HEK293 (cell line): ENCODE results near the gene MKI67.

Experiments used
- CTCF ChIA-PET: fragments of 350-600 bp; formaldehyde crosslinking; extraction: SDS; loops from one replicate; lab custom pipeline; 2021; ENCODE audit warnings: antibody characterized with exemption; lab: Yijun Ruan, JAX
- POLR2A ChIA-PET: fragments of 300-600 bp; formaldehyde crosslinking; extraction: SDS; loops from one replicate; lab custom pipeline; 2020; ENCODE audit warnings: antibody characterized with exemption, inconsistent platforms; lab: Yijun Ruan, JAX
- H3K27ac ChIP-seq: fragments of 200-500 bp; sonication (Bioruptor generic); 2 replicates; pipeline ENCODE4 v1.5.1; 2014; ENCODE audit warnings: low read depth, low read length, control low read depth, inconsistent platforms; ENCODE audit errors: extremely low read depth
- H3K36me3 ChIP-seq, 2 experiments: fragments of 200-500 bp in 1 of 2; sonication (Bioruptor generic) in 1 of 2; 1 replicate in 1 of 2; 2 replicates in 1 of 2; pipeline ENCODE4 v1.5.1; 2014 to 2017; ENCODE audit warnings: inconsistent platforms in 2 of 2, low read length in 2 of 2; ENCODE audit not compliant: control insufficient read depth in 2 of 2, insufficient read depth in 1 of 2
- H3K4me1 ChIP-seq: fragments of 200-500 bp; sonication (Bioruptor generic); 2 replicates; pipeline ENCODE4 v1.5.1; 2014; ENCODE audit warnings: mild to moderate bottlenecking, low read length, inconsistent platforms; ENCODE audit not compliant: control insufficient read depth, insufficient read depth
- H3K4me3 ChIP-seq: 2 replicates; pipeline ENCODE4 v1.5.1; 2011; ENCODE audit warnings: low read depth, mild to moderate bottlenecking, control low read depth, low read length, moderate library complexity
- H3K9me3 ChIP-seq: fragments of 200-500 bp; sonication (Bioruptor generic); 2 replicates; pipeline ENCODE4 v1.5.1; 2014; ENCODE audit warnings: low read depth, low read length, inconsistent platforms; ENCODE audit not compliant: control insufficient read depth, insufficient read depth
- BCL11B ChIP-seq: fragments of 450-650 bp; formaldehyde crosslinking; IDR thresholded peaks from 2 replicates; pipeline ENCODE4 v1.5.1; 2016; ENCODE audit warnings: low read depth, missing biosample characterization, missing genetic modification characterization
- EGR2 ChIP-seq: fragments of 450-650 bp; formaldehyde crosslinking; IDR thresholded peaks from 2 replicates; pipeline ENCODE4 v1.5.1; 2016; ENCODE audit warnings: low read depth, missing biosample characterization, missing genetic modification characterization
- HOXD13 ChIP-seq: sonication (generic); formaldehyde crosslinking; IDR thresholded peaks from 2 replicates; pipeline ENCODE4 v1.8.0; 2022; ENCODE audit warnings: missing genetic modification reagents, borderline replicate concordance
- KLF1 ChIP-seq: fragments of 450-650 bp; formaldehyde crosslinking; IDR thresholded peaks from 2 replicates; pipeline ENCODE4 v1.5.1; 2016; ENCODE audit warnings: missing biosample characterization, missing genetic modification characterization
- KLF7 ChIP-seq: fragments of 450-650 bp; formaldehyde crosslinking; IDR thresholded peaks from 2 replicates; pipeline ENCODE4 v1.5.1; 2016; ENCODE audit warnings: missing biosample characterization, missing genetic modification characterization, borderline replicate concordance
- KLF9 ChIP-seq: fragments of 450-650 bp; formaldehyde crosslinking; IDR thresholded peaks from 2 replicates; pipeline ENCODE4 v1.5.1; 2016; ENCODE audit warnings: missing biosample characterization, missing genetic modification characterization, low read depth
- REPIN1 ChIP-seq: fragments of 450-650 bp; formaldehyde crosslinking; IDR thresholded peaks from 2 replicates; pipeline ENCODE4 v1.5.1; 2017; ENCODE audit warnings: missing biosample characterization, missing genetic modification characterization, low read depth
- SCRT1 ChIP-seq: fragments of 450-650 bp; formaldehyde crosslinking; IDR thresholded peaks from 2 replicates; pipeline ENCODE4 v1.5.1; 2016; ENCODE audit warnings: missing biosample characterization, missing genetic modification characterization, borderline replicate concordance
- SETDB1 ChIP-seq: IDR thresholded peaks from one replicate; pipeline ENCODE4 v1.6.1; 2017; ENCODE audit warnings: mild to moderate bottlenecking, low read length, moderate library complexity, mixed read lengths; ENCODE audit not compliant: insufficient read length
- TSHZ1 ChIP-seq: fragments of 450-650 bp; formaldehyde crosslinking; IDR thresholded peaks from 2 replicates; pipeline ENCODE4 v1.5.1; 2016; ENCODE audit warnings: missing biosample characterization, missing genetic modification characterization, borderline replicate concordance
- ZBTB10 ChIP-seq: fragments of 450-650 bp; formaldehyde crosslinking; IDR thresholded peaks from 2 replicates; pipeline ENCODE4 v1.5.1; 2016; ENCODE audit warnings: missing biosample characterization, missing genetic modification characterization
- ZBTB17 ChIP-seq: fragments of 450-650 bp; formaldehyde crosslinking; IDR thresholded peaks from 2 replicates; pipeline ENCODE4 v1.5.1; 2016; ENCODE audit warnings: missing biosample characterization, missing genetic modification characterization
- ZBTB21 ChIP-seq: fragments of 450-650 bp; formaldehyde crosslinking; IDR thresholded peaks from 2 replicates; pipeline ENCODE4 v1.5.1; 2017; ENCODE audit warnings: missing biosample characterization, missing genetic modification characterization
- ZFHX2 ChIP-seq: fragments of 450-650 bp; formaldehyde crosslinking; conservative IDR thresholded peaks from 2 replicates; pipeline ENCODE4 v1.5.1; 2016; ENCODE audit warnings: missing biosample characterization, missing genetic modification characterization
- ZNF133 ChIP-seq: fragments of 450-650 bp; formaldehyde crosslinking; IDR thresholded peaks from 2 replicates; pipeline ENCODE4 v1.5.1; 2016; ENCODE audit warnings: missing biosample characterization, missing genetic modification characterization
- ZNF138 ChIP-seq: fragments of 450-650 bp; formaldehyde crosslinking; IDR thresholded peaks from 2 replicates; pipeline ENCODE4 v1.5.1; 2016; ENCODE audit warnings: missing biosample characterization, missing genetic modification characterization, borderline replicate concordance
- ZNF23 ChIP-seq: fragments of 450-650 bp; formaldehyde crosslinking; IDR thresholded peaks from 2 replicates; pipeline ENCODE4 v1.5.1; 2016; ENCODE audit warnings: missing biosample characterization, missing genetic modification characterization, borderline replicate concordance
- ZNF341 ChIP-seq: fragments of 450-650 bp; formaldehyde crosslinking; IDR thresholded peaks from 2 replicates; pipeline ENCODE4; 2016; ENCODE audit warnings: low read depth, missing biosample characterization, missing genetic modification characterization
- ZNF366 ChIP-seq: fragments of 450-650 bp; formaldehyde crosslinking; conservative IDR thresholded peaks from 2 replicates; pipeline ENCODE4 v1.5.1; 2016; ENCODE audit warnings: missing biosample characterization, missing genetic modification characterization
- ZNF423 ChIP-seq: fragments of 450-650 bp; formaldehyde crosslinking; IDR thresholded peaks from 2 replicates; pipeline ENCODE4 v1.5.1; 2016; ENCODE audit warnings: missing biosample characterization, missing genetic modification characterization
- ZNF473 ChIP-seq: fragments of 450-650 bp; formaldehyde crosslinking; IDR thresholded peaks from 2 replicates; pipeline ENCODE4 v1.5.1; 2017; ENCODE audit warnings: missing biosample characterization, missing genetic modification characterization
- ZNF514 ChIP-seq: fragments of 450-650 bp; formaldehyde crosslinking; IDR thresholded peaks from 2 replicates; pipeline ENCODE4 v1.5.1; 2016; ENCODE audit warnings: missing biosample characterization, missing genetic modification characterization
- ZNF521 ChIP-seq: fragments of 450-650 bp; formaldehyde crosslinking; IDR thresholded peaks from 2 replicates; pipeline ENCODE4 v1.5.1; 2017; ENCODE audit warnings: missing biosample characterization, mild to moderate bottlenecking, missing genetic modification characterization
- ZNF692 ChIP-seq: fragments of 450-650 bp; formaldehyde crosslinking; IDR thresholded peaks from 2 replicates; pipeline ENCODE4 v1.5.1; 2016; ENCODE audit warnings: missing biosample characterization, missing genetic modification characterization
- ZSCAN16 ChIP-seq: fragments of 450-650 bp; formaldehyde crosslinking; IDR thresholded peaks from 2 replicates; pipeline ENCODE4 v1.5.1; 2016; ENCODE audit warnings: missing biosample characterization, missing genetic modification characterization
- TF ChIP-seq, protein P1 (sequence below): fragments of 450-650 bp; formaldehyde crosslinking; IDR thresholded peaks from 2 replicates; pipeline ENCODE4 v1.5.1; 2017; ENCODE audit warnings: missing biosample characterization, missing genetic modification characterization

Gene MKI67

GRCh38 chr10:128050936-128051335 is 75.3 kb downstream of the MKI67 start (continued):
- TF ChIP-seq ZNF423 (tag by site-specific recombination) (no peak), ZNF514 (tag by site-specific recombination) (no peak), ZNF138 (no peak), SETDB1 (no peak), ZBTB21 (tag by site-specific recombination) (no peak), KLF7 (tag by site-specific recombination) (no peak), ZNF23 (no peak), ZSCAN16 (no peak)
- TF ChIP-seq, protein P1, sequence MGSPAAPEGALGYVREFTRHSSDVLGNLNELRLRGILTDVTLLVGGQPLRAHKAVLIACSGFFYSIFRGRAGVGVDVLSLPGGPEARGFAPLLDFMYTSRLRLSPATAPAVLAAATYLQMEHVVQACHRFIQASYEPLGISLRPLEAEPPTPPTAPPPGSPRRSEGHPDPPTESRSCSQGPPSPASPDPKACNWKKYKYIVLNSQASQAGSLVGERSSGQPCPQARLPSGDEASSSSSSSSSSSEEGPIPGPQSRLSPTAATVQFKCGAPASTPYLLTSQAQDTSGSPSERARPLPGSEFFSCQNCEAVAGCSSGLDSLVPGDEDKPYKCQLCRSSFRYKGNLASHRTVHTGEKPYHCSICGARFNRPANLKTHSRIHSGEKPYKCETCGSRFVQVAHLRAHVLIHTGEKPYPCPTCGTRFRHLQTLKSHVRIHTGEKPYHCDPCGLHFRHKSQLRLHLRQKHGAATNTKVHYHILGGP, result no peak

DNA sequence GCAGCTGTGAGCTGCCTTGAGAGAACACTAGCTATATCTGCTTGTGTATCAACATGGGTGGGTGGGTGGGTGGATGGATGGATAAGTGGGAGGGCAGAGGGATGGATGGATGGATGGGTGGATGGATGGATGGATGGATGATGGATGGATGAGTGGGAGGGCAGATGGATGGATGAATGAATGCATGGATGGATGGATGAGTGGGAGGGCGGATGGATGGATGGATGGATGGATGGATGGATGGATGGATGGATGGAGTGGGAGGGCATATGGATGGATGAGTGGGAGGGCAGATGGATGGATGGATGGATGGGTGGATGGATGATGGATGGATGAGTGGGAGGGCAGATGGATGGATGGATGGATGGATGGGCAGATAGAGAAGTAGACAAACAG is 76.1 kb downstream of the MKI67 start:
- POLR2A ChIA-PET, result no interaction called here
- CTCF ChIA-PET, result no interaction called here
- peaks cover 3% of the 10 kb centered on the region for H3K4me1 ChIP-seq

More for the DNA sequence above, 76.1 kb downstream of the MKI67 start:
- Histone ChIP-seq H3K27ac (no peak overlapping the region), H3K36me3 (peaks cover 0 to 13% of the 10 kb centered on the region in 2 experiments; a peak in 1 of 3 replicates), H3K9me3 (no peaks in the 10 kb centered on the region), H3K4me3 (no peak overlapping the region)
- peak; percentile 97 for TF ChIP-seq ZNF366
- no peak for TF ChIP-seq SCRT1 (tag by site-specific recombination)
- TF ChIP-seq TSHZ1 (tag by site-specific recombination), result no peak
- no peak for TF ChIP-seq HOXD13 (CRISPR knock-in tag)
- TF ChIP-seq ZNF692 (tag by site-specific recombination), result no peak
- TF ChIP-seq KLF9, result no peak
- no peak for TF ChIP-seq ZNF133
- TF ChIP-seq BCL11B (tag by site-specific recombination), result no peak
- TF ChIP-seq ZFHX2 (tag by site-specific recombination), result peak; percentile 91
- no peak for TF ChIP-seq KLF1 (tag by site-specific recombination)
- no peak for TF ChIP-seq ZBTB10 (tag by site-specific recombination)
- peak; percentile 96 for TF ChIP-seq ZBTB17 (tag by site-specific recombination)
- no peak for TF ChIP-seq ZNF521 (tag by site-specific recombination)
- TF ChIP-seq EGR2 (tag by site-specific recombination), result peak; percentile 99
- TF ChIP-seq ZNF341 (tag by site-specific recombination), result no peak
- TF ChIP-seq REPIN1 (tag by site-specific recombination), result no peak
- TF ChIP-seq ZNF473, result no peak
- TF ChIP-seq ZSCAN16, result no peak
